ENCODE results near the gene SUGCT. TPM values are rescaled to one million over a fixed set of nuclear protein-coding genes. Genes with fewer than 3 reads are reported as not detected.

SUGCT gene
- total RNA-seq, 1 donor from 2014 or later, result 5.2 TPM

Small RNA genes within 50 kb of the gene (small RNA-seq; reads per million reads assigned to genes)
- gene AC006023.1 (ENCODE audit: low replicate concordance) (not detected), gene AC006023.2 (ENCODE audit: low replicate concordance) (not detected)

Other genes with a start within 250 kb of the SUGCT start
- gene CDK13, start 184.7 kb upstream of the SUGCT start, total RNA-seq, result 70.5 TPM
- gene MPLKIP, start 383 bp upstream of the SUGCT start, total RNA-seq, result 16.3 TPM

All from skin of body (tissue), 2 donors.